Retinal pigment epithelial cell (primary cell): ENCODE results near the gene MCM3AP.

Experiments used
- DNase-seq: peaks from one replicate; pipeline ENCODE4 v3.0.0-alpha.2; 2010; ENCODE audit warnings: low read depth
- H3K4me3 ChIP-seq: 2 replicates; pipeline ENCODE4 v1.5.1; 2011; ENCODE audit warnings: mild to moderate bottlenecking, low read length, control low read depth, moderate library complexity
- TF ChIP-seq, protein P1 (sequence below): conservative IDR thresholded peaks from 2 replicates; pipeline ENCODE4 v1.5.1; 2011; ENCODE audit warnings: low read depth, low read length, control low read depth, inconsistent platforms

Gene MCM3AP

GRCh38 chr21:46268371-46268770, 17.0 kb downstream of the MCM3AP start:
- H3K4me3 ChIP-seq, result no peak overlapping the region
- TF ChIP-seq, protein P1, sequence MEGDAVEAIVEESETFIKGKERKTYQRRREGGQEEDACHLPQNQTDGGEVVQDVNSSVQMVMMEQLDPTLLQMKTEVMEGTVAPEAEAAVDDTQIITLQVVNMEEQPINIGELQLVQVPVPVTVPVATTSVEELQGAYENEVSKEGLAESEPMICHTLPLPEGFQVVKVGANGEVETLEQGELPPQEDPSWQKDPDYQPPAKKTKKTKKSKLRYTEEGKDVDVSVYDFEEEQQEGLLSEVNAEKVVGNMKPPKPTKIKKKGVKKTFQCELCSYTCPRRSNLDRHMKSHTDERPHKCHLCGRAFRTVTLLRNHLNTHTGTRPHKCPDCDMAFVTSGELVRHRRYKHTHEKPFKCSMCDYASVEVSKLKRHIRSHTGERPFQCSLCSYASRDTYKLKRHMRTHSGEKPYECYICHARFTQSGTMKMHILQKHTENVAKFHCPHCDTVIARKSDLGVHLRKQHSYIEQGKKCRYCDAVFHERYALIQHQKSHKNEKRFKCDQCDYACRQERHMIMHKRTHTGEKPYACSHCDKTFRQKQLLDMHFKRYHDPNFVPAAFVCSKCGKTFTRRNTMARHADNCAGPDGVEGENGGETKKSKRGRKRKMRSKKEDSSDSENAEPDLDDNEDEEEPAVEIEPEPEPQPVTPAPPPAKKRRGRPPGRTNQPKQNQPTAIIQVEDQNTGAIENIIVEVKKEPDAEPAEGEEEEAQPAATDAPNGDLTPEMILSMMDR, result no peak
- DNase-seq, result no peak

GRCh38 chr21:46266946-46267345, 18.5 kb downstream of the MCM3AP start:
- DNase-seq, result no peak
- H3K4me3 ChIP-seq, result no peak overlapping the region
- TF ChIP-seq, protein P1, result no peak

- H3K4me3 ChIP-seq, result no peak overlapping the region
- no peak for DNase-seq
- TF ChIP-seq, protein P1, result no peak
Observed at GRCh38 chr21:46265736-46266525, 19.5 kb downstream of the MCM3AP start.

- H3K4me3 ChIP-seq, result no peak overlapping the region
- no peak for DNase-seq
- TF ChIP-seq, protein P1, result no peak
Observed at GRCh38 chr21:46264690-46265144, 20.7 kb downstream of the MCM3AP start.

- no peak for DNase-seq
- no peak overlapping the region for H3K4me3 ChIP-seq
- TF ChIP-seq, protein P1, result no peak
Observed at GRCh38 chr21:46264046-46264689, 21.2 kb downstream of the MCM3AP start.

GRCh38 chr21:46256501-46256994, 28.9 kb downstream of the MCM3AP start:
- no peak overlapping the region for H3K4me3 ChIP-seq
- no peak for DNase-seq
- TF ChIP-seq, protein P1, result no peak
